ENCODE measurements around the gene MORN1. TPM values are rescaled to one million over a fixed set of nuclear protein-coding genes. Genes with fewer than 3 reads are reported as not detected.

MORN1 gene
- total RNA-seq, 1 experiment from 2014 or later = 23.2 TPM

- CTCF ChIA-PET = no interaction called here
- TF ChIP-seq, protein P1, sequence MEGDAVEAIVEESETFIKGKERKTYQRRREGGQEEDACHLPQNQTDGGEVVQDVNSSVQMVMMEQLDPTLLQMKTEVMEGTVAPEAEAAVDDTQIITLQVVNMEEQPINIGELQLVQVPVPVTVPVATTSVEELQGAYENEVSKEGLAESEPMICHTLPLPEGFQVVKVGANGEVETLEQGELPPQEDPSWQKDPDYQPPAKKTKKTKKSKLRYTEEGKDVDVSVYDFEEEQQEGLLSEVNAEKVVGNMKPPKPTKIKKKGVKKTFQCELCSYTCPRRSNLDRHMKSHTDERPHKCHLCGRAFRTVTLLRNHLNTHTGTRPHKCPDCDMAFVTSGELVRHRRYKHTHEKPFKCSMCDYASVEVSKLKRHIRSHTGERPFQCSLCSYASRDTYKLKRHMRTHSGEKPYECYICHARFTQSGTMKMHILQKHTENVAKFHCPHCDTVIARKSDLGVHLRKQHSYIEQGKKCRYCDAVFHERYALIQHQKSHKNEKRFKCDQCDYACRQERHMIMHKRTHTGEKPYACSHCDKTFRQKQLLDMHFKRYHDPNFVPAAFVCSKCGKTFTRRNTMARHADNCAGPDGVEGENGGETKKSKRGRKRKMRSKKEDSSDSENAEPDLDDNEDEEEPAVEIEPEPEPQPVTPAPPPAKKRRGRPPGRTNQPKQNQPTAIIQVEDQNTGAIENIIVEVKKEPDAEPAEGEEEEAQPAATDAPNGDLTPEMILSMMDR (IDR thresholded peaks at IDR 0.05; ENCODE audit: unreplicated experiment) = no peak
- no peak overlapping the region for H3K4me3 Mint-ChIP-seq (ENCODE audit: low read depth, unreplicated experiment)
These were observed 66.6 kb downstream of the MORN1 start for GRCh38 chr1:2324553-2325366.

DNA sequence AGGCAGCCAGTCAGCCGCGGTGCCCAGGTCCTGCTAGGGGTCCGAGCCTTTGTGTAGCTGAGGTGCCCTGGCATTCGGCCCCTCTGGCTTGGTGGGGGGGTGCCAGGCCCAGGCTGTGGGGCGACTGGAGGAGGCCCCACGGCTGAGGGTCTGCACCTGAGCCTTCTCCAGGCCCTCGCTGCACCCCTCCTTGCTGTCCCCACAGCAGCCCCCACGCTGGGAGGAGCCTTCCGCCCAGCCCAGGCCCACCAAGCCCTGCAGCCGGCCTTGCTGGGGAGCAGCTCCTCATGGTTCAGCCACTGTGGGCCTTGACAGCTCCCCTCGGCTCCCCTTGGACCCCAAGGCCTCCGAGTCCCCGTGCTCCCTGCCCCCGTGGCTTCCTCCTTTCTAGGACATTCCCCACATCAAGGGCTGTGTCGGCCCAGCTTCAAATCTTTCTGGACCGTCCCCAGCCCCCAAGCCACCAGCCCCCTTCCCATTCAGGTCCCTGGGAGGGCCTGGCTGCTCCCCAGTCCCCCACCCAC is 67.8 kb downstream of the MORN1 start:
- Mint-ChIP-seq H3K4me3 (ENCODE audit: low read depth, unreplicated experiment) (no peak overlapping the region), H3K4me1 (ENCODE audit: low read depth, unreplicated experiment) (no peaks in the 10 kb centered on the region), H3K36me3 (ENCODE audit: insufficient read depth, unreplicated experiment) (peaks cover 6% of the 10 kb centered on the region), H3K27ac (ENCODE audit: unreplicated experiment) (no peak overlapping the region), H3K9me3 (ENCODE audit: low read depth, unreplicated experiment) (no peaks in the 10 kb centered on the region), H3K27me3 (ENCODE audit: unreplicated experiment) (peaks cover 39% of the 10 kb centered on the region)
- TF ChIP-seq, protein P1 (IDR thresholded peaks at IDR 0.05; ENCODE audit: unreplicated experiment) = no peak
- CTCF ChIA-PET = interaction anchor here (0.6 kb wide), 1 partner anchor 127 kb away, joined by 5 read pairs; no protein-coding TSS in a partner anchor
- DNase-seq = no peak
- intact Hi-C loops (cut with micrococcal nuclease; ENCODE audit: unreplicated experiment) = no loop called here
- no TSS peak for BruUV-seq (replicated peaks)

More at GRCh38 chr1:2324553-2325366, 66.6 kb downstream of the MORN1 start:
- intact Hi-C loops (cut with micrococcal nuclease; ENCODE audit: unreplicated experiment) = no loop called here
- H3K27ac Mint-ChIP-seq (ENCODE audit: unreplicated experiment) = no peak overlapping the region
- H3K27me3 Mint-ChIP-seq (ENCODE audit: unreplicated experiment) = peaks cover 39% of the 10 kb centered on the region
- H3K4me1 Mint-ChIP-seq (ENCODE audit: low read depth, unreplicated experiment) = no peaks in the 10 kb centered on the region
- BruUV-seq (replicated peaks) = no TSS peak
- no peak for DNase-seq
- H3K36me3 Mint-ChIP-seq (ENCODE audit: insufficient read depth, unreplicated experiment) = peaks cover 6% of the 10 kb centered on the region
- H3K9me3 Mint-ChIP-seq (ENCODE audit: low read depth, unreplicated experiment) = no peaks in the 10 kb centered on the region

DNA sequence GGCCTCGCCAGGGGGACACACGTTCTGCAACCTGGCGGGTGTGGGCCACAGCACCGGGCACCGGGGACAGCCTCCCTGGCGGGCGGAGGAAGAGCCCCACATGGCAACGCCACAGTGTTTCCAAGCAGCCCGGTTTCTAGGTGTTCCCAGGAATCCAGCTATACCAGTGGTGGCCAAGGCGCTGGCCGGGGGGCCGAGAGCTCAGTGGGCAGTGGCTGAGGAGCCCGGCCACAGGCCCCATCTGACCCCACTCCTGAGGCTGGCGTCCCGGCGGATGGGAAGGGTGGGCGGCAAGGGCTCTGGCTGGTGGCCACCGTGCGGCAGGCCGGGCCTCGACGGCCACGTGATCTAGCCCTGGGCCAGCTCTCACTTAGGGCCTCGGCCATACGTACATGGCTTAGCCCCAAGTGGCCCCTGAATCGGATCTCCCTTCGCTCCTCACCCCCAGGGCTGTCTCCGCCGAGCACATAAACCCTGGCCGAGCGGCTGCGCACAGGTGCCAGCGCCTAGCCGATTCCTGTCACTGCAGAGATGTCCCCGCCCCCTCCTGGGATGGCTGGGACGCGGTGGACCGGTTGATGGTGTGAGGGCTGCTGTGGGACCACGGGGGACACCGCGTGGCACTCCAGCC is 68.7 kb downstream of the MORN1 start:
- no TSS peak for BruUV-seq (replicated peaks)
- Mint-ChIP-seq H3K36me3 (ENCODE audit: insufficient read depth, unreplicated experiment) (peaks cover 6% of the 10 kb centered on the region), H3K27ac (ENCODE audit: unreplicated experiment) (no peak overlapping the region), H3K27me3 (ENCODE audit: unreplicated experiment) (peaks cover 36% of the 10 kb centered on the region), H3K4me3 (ENCODE audit: low read depth, unreplicated experiment) (no peak overlapping the region), H3K9me3 (ENCODE audit: low read depth, unreplicated experiment) (no peaks in the 10 kb centered on the region), H3K4me1 (ENCODE audit: low read depth, unreplicated experiment) (no peaks in the 10 kb centered on the region)
- intact Hi-C loops (cut with micrococcal nuclease; ENCODE audit: unreplicated experiment) = no loop called here
- peak; percentile 25 for DNase-seq
- TF ChIP-seq, protein P1 (IDR thresholded peaks at IDR 0.05; ENCODE audit: unreplicated experiment) = no peak
- CTCF ChIA-PET = no interaction called here

DNA sequence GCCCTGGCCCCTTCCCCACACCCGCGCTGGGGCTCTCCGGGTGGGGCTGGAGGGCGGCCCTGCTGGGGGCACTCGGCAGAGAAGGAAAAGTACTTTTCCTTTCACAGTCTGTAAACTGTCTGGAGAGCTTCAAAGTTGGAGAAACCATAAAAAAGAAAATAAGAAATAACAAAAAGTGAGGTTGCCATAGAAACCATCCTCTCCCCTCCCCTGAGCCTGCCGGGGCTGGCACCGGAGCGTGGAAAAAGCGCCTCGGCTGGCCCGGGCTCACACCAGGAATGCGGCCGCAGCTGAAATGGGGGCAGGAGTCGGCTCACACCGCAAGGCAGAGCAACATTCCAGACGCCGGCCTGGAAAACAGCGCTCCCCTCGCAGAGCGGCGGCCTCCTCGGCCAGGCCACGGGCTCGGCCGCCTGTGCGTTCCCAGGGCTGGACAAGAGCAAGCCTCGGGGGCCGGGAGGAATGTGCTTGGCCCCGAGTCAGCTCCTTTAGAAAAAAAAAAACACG is 69.2 kb downstream of the MORN1 start:
- intact Hi-C loops (cut with micrococcal nuclease; ENCODE audit: unreplicated experiment) = no loop called here
- Mint-ChIP-seq H3K4me3 (ENCODE audit: low read depth, unreplicated experiment) (no peak overlapping the region), H3K4me1 (ENCODE audit: low read depth, unreplicated experiment) (no peaks in the 10 kb centered on the region), H3K36me3 (ENCODE audit: insufficient read depth, unreplicated experiment) (peaks cover 6% of the 10 kb centered on the region), H3K27ac (ENCODE audit: unreplicated experiment) (no peak overlapping the region), H3K27me3 (ENCODE audit: unreplicated experiment) (peaks cover 31% of the 10 kb centered on the region), H3K9me3 (ENCODE audit: low read depth, unreplicated experiment) (no peaks in the 10 kb centered on the region)
- DNase-seq = peak; percentile 36
- CTCF ChIA-PET = no interaction called here
- BruUV-seq (replicated peaks) = no TSS peak
- TF ChIP-seq, protein P1 (IDR thresholded peaks at IDR 0.05; ENCODE audit: unreplicated experiment) = no peak

Data from Calu3 (cell line).